Endothelial cell of hepatic sinusoid (primary cell): ENCODE data around the gene PTAFR.

Experiments
- in situ Hi-C: cut with HindIII; loops from 2 replicates; pipeline ENCODE4 v1.10.0; 2017; ENCODE audit warnings: low sequenced_read_pairs

PTAFR gene

GRCh38 chr1:28176492-28177470, at the start of gene PTAFR:
Gene PTAFR (minus strand): TSS chr1:28176690. CDS start chr1:28151021, 25,669 bp downstream.
- in situ Hi-C loops, result no loop called here

GRCh38 chr1:28213315-28213714, 36.8 kb upstream of the PTAFR start:
- in situ Hi-C loops, result no loop called here

GRCh38 chr1:28209700-28210099, 33.2 kb upstream of the PTAFR start:
- in situ Hi-C loops, result no loop called here

GRCh38 chr1:28208818-28209441, 32.4 kb upstream of the PTAFR start:
- in situ Hi-C loops, result no loop called here

GRCh38 chr1:28205243-28205642, 28.8 kb upstream of the PTAFR start:
- in situ Hi-C loops, result no loop called here

- in situ Hi-C loops, result no loop called here
These were observed 23.9 kb upstream of the PTAFR start for GRCh38 chr1:28200234-28200873.

GRCh38 chr1:28199328-28200233, 23.1 kb upstream of the PTAFR start:
- in situ Hi-C loops, result no loop called here

GRCh38 chr1:28197682-28198415, 21.4 kb upstream of the PTAFR start:
- in situ Hi-C loops, result no loop called here

GRCh38 chr1:28196330-28196729, 19.8 kb upstream of the PTAFR start:
- in situ Hi-C loops, result no loop called here

- in situ Hi-C loops, result no loop called here
These were observed 19.3 kb upstream of the PTAFR start for GRCh38 chr1:28195780-28196179.

GRCh38 chr1:28194326-28195035, 18.0 kb upstream of the PTAFR start:
- in situ Hi-C loops, result no loop called here

- in situ Hi-C loops, result no loop called here
These were observed 17.2 kb upstream of the PTAFR start for GRCh38 chr1:28193701-28194161.

- in situ Hi-C loops, result no loop called here
These were observed 14.6 kb upstream of the PTAFR start for GRCh38 chr1:28190996-28191645.

- in situ Hi-C loops, result no loop called here
These were observed 14.0 kb upstream of the PTAFR start for GRCh38 chr1:28190337-28190979.

GRCh38 chr1:28185071-28185470, 8.6 kb upstream of the PTAFR start:
- in situ Hi-C loops, result no loop called here

- in situ Hi-C loops, result no loop called here
These were observed 4.1 kb upstream of the PTAFR start for GRCh38 chr1:28180306-28181305.
